Measurements from ENCODE around the gene SLC4A4. TPM values are rescaled to one million over a fixed set of nuclear protein-coding genes. Genes with fewer than 3 reads are reported as not detected.

Gene SLC4A4
- total RNA-seq, 4 donors from 2014 or later: 0.90 to 5.9 (median 4.4) TPM

- Histone ChIP-seq H3K4me1 (no peaks in the 10 kb centered on the region), H3K36me3 (no peaks in the 10 kb centered on the region), H3K27me3 (no peaks in the 10 kb centered on the region), H3K9me3 (no peaks in the 10 kb centered on the region), H3K27ac (no peak overlapping the region), H3K4me3 (no peak overlapping the region)
- TF ChIP-seq, protein P1, sequence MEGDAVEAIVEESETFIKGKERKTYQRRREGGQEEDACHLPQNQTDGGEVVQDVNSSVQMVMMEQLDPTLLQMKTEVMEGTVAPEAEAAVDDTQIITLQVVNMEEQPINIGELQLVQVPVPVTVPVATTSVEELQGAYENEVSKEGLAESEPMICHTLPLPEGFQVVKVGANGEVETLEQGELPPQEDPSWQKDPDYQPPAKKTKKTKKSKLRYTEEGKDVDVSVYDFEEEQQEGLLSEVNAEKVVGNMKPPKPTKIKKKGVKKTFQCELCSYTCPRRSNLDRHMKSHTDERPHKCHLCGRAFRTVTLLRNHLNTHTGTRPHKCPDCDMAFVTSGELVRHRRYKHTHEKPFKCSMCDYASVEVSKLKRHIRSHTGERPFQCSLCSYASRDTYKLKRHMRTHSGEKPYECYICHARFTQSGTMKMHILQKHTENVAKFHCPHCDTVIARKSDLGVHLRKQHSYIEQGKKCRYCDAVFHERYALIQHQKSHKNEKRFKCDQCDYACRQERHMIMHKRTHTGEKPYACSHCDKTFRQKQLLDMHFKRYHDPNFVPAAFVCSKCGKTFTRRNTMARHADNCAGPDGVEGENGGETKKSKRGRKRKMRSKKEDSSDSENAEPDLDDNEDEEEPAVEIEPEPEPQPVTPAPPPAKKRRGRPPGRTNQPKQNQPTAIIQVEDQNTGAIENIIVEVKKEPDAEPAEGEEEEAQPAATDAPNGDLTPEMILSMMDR (IDR thresholded peaks at IDR 0.05): no peak
- TF ChIP-seq POLR2A (IDR thresholded peaks at IDR 0.05) (no peak), EP300 (IDR thresholded peaks at IDR 0.05) (no peak)
- no peak for DNase-seq (ENCODE audit: low spot score in 2 of 2)
- WGBS, 2 donors: 92% methylated on average over 3 of the region's 3 CpGs
These were observed 27.9 kb downstream of the SLC4A4 start for GRCh38 chr4:71366766-71367165.

- H3K27me3 ChIP-seq: no peaks in the 10 kb centered on the region
- H3K4me3 ChIP-seq: no peak overlapping the region
- no peaks in the 10 kb centered on the region for H3K36me3 ChIP-seq
- DNase-seq (ENCODE audit: low spot score in 2 of 2): no peak
- no peaks in the 10 kb centered on the region for H3K4me1 ChIP-seq
- WGBS, 2 donors: 91 to 97% methylated on average over 2 of the region's 2 CpGs
- H3K27ac ChIP-seq: no peak overlapping the region
- H3K9me3 ChIP-seq: no peaks in the 10 kb centered on the region
- TF ChIP-seq, protein P1 (IDR thresholded peaks at IDR 0.05): no peak
- TF ChIP-seq POLR2A (IDR thresholded peaks at IDR 0.05) (no peak), EP300 (IDR thresholded peaks at IDR 0.05) (no peak)
These were observed 28.7 kb downstream of the SLC4A4 start for GRCh38 chr4:71367546-71367945.

DNA sequence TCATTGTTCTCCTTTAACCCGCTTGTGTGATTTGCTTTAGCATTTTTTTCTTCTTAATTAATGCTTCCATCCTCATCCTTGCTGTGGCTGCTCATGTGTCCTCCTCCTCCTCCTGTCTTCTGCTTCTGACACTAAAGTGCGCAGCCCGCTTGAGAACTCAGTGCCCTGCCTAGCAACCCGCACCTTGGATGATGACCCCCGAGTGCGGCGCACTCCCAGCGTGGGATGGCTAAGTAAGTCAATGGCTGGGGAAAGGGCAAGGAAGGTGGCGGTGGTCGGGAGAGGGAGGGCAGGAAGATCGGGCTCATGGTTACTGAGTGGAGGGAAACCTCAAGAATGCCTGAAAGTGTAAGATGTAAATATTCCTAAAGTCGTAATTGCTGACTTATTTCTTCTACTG is 30.1 kb downstream of the SLC4A4 start:
- 93% methylated on average over 12 of the region's 12 CpGs for WGBS, 2 donors
- TF ChIP-seq POLR2A (IDR thresholded peaks at IDR 0.05) (no peak), EP300 (IDR thresholded peaks at IDR 0.05) (no peak)
- TF ChIP-seq, protein P1 (IDR thresholded peaks at IDR 0.05): no peak
- no peaks in the 10 kb centered on the region for H3K36me3 ChIP-seq
- DNase-seq (ENCODE audit: low spot score in 2 of 2): no peak
- no peak overlapping the region for H3K27ac ChIP-seq
- H3K9me3 ChIP-seq: no peaks in the 10 kb centered on the region
- H3K27me3 ChIP-seq: no peaks in the 10 kb centered on the region
- no peaks in the 10 kb centered on the region for H3K4me1 ChIP-seq
- H3K4me3 ChIP-seq: no peak overlapping the region

- TF ChIP-seq, protein P1 (IDR thresholded peaks at IDR 0.05): no peak
- TF ChIP-seq POLR2A (IDR thresholded peaks at IDR 0.05) (no peak), EP300 (IDR thresholded peaks at IDR 0.05) (no peak)
- H3K27ac ChIP-seq: no peak overlapping the region
These were observed 30.7 kb downstream of the SLC4A4 start for GRCh38 chr4:71369536-71369935.

DNA sequence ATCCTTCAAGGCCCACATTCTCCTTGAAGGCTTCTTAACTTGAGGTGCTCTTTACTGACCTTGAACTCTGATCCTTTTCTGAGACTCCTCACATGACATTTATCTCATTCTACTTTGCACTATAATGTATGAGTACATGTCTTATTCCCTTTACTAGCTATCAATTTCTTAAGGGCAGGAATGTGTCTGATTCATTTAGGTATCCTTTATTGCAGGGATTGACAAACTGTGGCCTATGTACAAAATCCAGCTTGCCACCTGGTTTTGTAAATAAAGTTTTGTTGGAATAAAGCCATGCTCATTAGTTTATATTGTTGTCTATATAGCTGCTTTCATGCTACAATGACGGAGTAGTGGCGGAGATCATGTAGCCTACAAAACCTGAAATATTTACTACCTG is 36.7 kb downstream of the SLC4A4 start:
- no peaks in the 10 kb centered on the region for H3K36me3 ChIP-seq
- WGBS, 2 donors: 94 to 99% methylated on average over 2 of the region's 2 CpGs

More at GRCh38 chr4:71369536-71369935, 30.7 kb downstream of the SLC4A4 start:
- no peaks in the 10 kb centered on the region for H3K36me3 ChIP-seq
- H3K4me1 ChIP-seq: no peaks in the 10 kb centered on the region
- DNase-seq (ENCODE audit: low spot score in 2 of 2): no peak
- H3K4me3 ChIP-seq: no peak overlapping the region
- H3K27me3 ChIP-seq: no peaks in the 10 kb centered on the region
- no peaks in the 10 kb centered on the region for H3K9me3 ChIP-seq

More for the DNA sequence above, 36.7 kb downstream of the SLC4A4 start:
- TF ChIP-seq, protein P1 (IDR thresholded peaks at IDR 0.05): no peak
- no peak overlapping the region for H3K27ac ChIP-seq
- no peaks in the 10 kb centered on the region for H3K9me3 ChIP-seq
- H3K4me3 ChIP-seq: no peak overlapping the region
- no peak for DNase-seq (ENCODE audit: low spot score in 2 of 2)
- H3K4me1 ChIP-seq: no peaks in the 10 kb centered on the region
- no peaks in the 10 kb centered on the region for H3K27me3 ChIP-seq
